GM18526 (cell line): Measurements from ENCODE around the gene CTNNA2.

Source experiments
- POLR2A ChIP-seq: IDR thresholded peaks from 3 replicates; pipeline ENCODE4 v1.6.1; 2011; ENCODE audit not compliant: insufficient read length; ENCODE audit errors: extremely low read depth

Gene CTNNA2

DNA sequence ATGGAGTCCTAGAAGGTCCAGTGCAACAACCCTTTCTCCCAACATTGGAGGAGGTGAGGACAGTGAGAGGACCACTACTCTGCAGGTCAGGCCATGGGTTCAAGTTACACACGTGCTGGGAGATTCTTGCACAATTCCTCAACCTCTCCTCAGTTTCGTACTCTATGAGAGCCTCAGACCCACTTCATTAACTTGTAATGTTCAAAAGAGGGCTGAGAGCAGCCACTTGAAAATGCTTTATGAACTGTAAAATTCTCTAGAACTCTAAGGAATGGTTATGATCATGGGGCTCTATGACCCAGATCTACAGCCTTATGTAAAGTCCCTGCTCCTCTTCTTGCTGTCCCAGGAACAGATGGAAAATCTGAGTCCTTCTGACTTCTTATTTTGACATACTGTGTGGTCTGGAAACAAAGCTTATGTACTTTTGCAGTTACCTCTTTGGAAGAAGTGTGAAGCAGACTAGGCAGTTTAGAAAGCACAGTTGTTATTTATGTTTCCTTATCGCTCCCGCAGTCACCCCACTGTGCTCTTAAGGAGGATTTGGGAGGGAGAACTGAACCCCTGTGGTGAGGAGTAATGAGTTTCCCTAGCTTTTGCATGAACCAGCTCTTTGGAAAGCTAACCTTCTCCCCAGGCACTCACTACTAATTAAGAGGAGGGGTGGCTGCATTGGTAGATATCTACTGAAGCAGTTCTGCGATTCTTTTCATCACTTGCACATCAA, 495.1 kb downstream of the CTNNA2 start:
- TF ChIP-seq POLR2A = no peak

DNA sequence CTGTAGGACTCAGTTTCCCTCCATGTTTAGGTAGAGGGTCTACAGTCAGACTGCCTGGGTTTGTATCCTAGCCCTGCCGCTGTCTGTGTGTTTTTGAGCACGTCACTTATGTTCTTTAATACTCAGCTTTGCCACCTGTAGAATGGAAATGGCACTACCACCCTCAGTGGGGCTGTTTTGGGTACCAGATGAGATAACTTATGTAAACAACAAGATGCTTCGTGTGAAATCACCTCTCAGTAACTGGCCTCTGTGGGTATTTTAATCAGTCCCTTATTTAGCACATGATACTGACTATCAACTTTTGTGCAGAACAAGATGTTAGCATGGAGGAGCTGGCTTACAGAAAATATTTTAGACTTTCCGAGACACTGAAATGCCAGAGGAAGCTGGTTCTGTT, 495.7 kb downstream of the CTNNA2 start:
- TF ChIP-seq POLR2A = no peak

DNA sequence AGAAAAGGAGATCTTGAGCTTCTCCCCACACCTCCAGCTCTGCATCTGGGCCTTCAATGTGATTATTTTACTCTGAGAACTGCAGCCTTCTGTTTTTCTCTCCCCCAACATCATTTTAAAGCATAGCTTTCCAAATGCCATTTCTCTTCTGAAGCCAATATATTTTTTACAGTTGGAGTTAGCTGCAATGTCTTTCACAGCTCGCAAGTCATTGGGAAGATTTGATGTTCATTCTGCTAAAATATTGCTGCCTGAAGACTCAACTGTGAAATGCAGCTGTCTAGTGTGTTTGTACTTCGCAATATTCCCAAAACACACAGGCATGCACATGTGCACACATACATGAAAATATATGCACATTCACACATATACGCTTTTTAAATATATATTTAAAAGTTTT, 496.4 kb downstream of the CTNNA2 start:
- no peak for TF ChIP-seq POLR2A

DNA sequence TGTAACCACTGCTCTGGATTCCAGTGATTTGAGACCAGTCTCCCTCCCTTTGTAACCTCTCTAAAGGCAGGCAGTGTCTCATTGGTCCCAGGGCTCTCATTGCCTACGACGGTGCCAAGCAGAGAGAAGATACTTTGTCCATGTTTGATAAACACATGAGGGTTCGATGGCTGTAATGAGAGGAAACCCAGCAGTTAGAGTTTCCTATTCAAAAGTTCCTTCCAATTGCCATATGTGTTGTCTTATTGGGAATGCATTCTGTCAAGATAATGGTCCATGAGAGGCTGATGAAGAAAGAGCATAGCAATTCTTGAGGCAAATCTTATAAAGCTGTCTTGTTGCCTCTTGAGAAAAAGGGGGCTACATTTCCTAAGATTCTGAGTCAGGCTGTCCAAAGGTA, 499.2 kb downstream of the CTNNA2 start:
- TF ChIP-seq POLR2A = no peak

DNA sequence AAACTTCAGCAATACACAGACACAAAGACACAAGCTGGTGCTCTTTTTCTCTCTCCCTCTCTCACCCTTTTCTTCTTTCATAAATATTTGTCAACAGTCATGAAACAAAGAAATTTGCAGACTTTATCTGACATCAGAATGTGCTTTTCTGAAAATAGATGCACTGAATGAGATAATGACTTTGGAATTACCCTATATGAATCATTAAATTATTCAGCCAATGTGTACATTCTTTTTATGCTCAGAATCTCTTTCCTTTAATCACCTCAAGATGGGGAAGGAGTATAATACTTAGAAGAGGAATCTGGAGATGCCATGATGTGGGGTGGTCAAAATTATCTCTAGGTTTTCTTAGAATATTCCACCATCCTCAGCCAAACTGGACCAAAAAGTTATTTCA, 501.8 kb downstream of the CTNNA2 start:
- no peak for TF ChIP-seq POLR2A

DNA sequence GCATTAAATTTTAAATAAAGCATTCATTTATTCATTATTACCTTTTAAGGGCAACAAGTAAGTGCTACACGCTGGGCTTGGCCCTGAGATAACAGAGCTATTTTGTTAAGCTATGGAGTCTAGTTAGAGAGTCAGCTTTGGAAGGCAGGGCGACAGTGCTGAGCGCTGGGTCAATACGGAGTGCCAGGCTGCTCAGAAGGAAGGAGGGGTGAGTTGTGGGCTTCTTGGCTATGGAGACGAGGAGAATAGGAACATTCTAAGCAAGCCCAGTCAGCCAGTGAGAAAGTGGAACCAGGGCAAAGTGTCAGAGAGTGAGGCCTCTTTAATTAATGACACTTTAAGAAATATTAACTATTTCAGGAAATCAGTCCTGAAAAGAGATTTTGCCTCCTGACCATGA, 503.3 kb downstream of the CTNNA2 start:
- TF ChIP-seq POLR2A = no peak

DNA sequence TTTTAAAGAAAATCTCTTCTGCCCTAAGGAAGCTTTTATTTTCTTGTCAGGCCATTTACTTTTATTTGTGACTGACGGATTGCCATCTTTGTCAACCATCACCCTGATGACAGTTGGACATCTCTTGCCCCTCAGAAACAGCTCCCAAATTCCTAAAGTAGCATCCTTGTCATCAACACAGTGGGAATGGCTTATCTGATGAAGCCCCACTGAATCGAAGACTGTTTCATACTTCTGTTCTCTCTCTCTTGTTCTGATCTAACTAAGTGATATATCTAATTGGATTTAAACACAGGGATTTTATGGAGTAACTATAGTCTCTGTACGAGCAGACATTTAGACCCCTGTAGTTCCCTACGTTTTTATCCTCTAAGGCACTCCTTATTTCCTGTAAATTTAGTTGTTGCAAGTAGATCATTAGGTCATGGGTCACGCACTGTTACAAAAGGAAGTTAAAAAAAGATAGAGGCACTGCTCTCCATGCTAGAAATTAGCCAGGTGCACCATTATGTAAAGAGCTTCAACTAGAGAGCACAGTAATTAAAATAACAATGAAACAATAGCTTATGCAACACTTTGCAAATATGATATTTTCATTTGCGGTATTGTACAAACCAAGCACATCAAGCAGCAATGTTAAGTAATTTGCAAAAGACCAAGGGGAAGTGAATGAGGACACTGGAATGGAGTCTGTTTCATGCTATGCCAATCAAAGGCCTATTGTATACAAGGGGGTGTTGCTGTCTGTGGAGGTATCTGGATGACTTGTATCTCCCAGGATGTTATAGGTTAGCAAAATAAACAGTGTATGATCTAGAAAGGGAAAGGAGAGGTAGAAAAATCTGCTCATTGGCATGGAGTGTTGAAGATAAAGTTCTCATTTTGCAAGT, 507.0 kb downstream of the CTNNA2 start:
- TF ChIP-seq POLR2A = no peak

DNA sequence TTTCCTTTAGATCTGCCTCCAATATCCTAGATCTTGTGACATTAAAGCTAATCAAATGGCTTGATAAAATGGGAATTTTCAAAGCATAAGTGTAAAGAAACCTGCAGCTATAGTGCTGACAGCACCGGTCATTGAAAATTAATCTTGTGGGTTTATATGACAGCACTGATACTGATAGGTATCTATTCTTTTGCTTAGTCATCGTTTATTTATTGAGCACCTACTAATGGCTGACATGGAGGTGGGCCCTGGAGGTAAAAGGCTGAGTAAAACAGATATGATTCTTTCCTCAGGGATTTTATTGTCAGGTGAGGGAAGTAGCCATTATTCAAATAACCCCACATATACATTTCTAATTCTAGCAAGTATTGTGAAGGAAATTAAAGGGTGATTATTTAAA, 509.2 kb downstream of the CTNNA2 start:
- no peak for TF ChIP-seq POLR2A

DNA sequence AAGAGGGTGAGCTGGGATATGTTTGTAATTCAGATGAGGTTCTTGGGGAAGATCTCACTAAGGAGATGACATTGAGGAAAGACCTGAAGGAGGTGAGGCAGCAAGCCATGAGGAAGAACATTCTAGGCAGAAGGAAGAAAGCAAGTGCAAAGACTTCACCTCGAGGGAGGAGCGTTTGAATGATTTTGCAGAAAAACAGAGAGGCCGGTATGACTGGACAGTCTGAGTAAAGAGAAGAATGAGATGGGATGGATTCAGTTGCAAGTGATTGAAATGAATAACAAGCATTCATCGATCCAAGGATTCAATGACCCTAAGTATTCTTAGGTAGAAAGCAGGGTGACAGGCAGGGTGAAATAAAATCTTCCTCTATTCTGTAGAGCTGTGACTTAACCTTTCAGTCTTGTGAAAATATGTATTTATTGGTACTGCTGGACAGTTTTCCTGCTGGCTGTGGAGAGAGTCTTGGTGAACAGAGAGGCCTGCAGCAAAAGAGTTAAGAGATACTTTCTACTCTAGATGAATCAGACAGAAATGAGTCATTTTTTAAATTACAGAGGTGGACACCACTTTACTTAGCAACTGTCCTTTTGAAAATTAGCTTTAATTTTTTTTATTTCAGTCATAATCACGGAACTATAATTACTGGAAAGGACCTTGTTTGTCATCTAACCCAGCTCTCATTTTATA, 513.3 kb downstream of the CTNNA2 start:
- TF ChIP-seq POLR2A = no peak

DNA sequence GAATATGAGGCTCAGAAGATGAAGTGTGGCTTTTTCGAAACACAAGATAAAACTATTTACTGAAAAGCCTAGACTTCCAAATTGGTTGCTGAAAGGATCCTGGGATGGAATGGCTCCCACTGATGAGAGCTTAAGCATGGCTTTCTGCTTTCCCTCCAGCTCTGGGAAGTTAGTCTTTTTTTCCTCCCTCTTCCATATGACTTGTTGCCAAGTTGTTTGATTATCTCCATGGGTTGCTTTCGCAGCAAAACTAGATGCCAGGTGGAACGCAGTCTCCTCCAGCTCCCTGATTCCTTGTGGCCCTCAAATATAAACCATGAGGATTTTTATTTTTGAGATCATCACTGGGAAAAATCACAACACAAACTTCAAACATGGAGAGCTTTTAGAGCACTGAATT, 515.2 kb downstream of the CTNNA2 start:
- TF ChIP-seq POLR2A = no peak

DNA sequence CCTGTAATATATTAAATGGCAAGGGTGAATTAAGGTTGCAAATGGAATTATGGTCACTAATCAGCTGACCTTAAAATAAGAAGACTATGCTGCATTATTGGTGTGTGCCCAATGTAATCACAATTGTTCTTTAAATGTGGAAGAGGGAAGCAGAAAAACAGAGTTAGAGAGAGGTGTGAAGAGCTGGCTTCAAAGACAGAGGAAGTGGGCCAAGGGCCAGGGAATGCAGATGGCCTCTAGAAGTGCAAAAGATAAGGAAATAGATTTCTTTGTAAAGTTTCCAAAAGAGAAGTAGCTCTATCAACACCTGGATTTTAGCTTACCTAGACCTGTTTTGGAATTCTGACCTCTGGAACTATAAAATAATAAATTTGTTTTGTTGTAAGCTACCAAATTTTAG, 515.7 kb downstream of the CTNNA2 start:
- TF ChIP-seq POLR2A = no peak

DNA sequence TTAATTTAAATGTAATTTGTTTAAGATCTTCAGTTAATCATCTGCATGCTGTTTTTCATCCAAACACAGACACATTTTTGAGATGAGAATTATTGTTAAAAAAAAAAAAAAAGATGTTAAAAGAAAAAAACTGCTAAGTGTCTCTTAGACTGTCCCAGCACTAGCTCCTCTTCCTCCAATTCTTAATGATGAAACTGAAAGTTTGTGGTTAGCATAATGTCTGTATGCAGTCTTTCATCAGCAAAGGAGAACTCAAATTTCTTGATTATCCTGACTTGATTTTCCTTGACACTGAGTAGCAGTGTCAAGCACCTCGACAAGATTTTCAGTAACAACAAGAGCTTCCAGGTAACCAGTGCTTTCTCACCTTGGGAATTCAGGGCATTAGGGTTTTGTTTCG, 517.3 kb downstream of the CTNNA2 start:
- TF ChIP-seq POLR2A = no peak

DNA sequence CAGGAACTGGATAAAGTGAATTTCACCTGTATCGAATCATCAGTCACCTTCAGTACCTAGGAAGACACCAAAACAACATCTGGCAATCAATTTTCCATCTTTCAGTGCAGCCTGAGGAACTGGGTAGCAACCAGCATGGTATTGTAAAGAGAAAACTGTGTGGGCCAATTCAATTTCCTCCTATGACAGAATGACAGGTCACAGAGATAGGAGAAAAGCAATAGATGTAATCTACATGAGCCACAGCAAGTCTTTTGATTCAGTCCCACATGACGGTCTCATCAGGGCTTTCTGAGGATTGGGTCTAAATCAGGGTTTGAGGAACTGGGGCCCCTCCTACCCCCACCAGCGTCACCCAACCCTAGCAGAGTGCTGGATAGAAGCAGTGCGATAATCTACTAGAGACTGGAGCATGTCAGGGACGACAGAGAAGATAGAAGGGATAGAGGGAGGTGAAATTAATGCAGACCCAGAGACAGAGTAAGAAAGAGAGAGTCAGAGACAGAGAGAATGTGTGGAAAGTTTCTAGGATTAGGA, 523.0 kb downstream of the CTNNA2 start:
- TF ChIP-seq POLR2A = no peak

DNA sequence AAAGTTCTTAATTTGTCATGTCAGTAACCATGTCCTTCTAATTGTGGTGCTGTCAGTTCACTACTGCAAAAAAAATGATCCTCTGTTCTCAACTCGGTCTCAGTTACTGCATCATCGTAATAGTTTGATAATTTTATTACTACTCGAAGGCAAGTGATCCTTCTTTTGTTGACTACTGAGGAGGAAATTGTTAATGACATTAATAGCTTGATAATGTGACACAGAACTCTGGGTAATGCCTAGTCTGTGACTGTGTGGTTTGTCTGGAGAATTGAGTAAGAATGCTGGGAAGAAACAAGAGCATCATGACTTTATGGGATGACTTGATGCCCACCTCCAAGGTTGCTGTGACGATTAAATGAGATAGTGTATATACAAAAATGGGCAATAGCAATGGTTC, 524.5 kb downstream of the CTNNA2 start:
- TF ChIP-seq POLR2A = no peak

DNA sequence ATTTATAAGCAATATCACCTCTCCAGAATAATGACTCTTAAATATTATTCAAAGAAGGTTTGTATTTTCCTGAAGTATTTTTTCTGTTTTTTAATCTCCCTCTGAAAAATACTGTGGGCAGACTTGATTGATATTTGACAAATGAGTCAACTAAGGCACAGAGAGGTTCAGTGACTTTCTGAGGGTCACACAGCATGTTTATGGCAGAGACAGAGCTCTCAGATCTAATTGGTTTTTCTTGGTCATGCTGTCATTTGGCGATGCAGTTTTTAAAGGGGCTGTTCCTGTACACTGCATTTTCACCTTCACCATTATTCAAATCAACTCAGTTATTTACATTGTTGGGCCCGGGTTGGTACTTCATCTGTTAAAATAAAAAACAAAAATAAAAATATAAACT, 527.4 kb downstream of the CTNNA2 start:
- no peak for TF ChIP-seq POLR2A

DNA sequence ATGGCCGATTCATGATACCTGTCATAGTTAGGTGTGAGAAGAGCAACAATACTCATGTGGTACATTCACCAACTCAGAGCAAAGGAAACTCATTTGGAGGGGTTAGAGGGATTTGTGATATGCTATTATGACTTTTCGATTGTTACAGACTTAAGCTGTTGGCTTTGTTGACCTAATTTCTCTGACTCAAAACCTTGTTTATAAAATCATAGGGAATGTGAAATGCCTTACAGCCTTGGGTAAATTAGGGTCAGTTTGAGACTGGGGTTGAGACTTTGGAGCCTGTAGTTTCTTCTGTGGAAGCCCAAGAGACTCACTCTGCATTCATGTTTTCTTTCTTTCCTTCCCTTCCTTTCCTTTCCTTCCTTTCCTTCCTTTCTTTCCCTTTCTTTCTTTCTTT, 529.8 kb downstream of the CTNNA2 start:
- no peak for TF ChIP-seq POLR2A
